Panc1 (cell line): Measurements from ENCODE around the gene SPATA31C1.

Experiments used
- POLR2AphosphoS5 ChIP-seq: IDR thresholded peaks from 2 replicates; pipeline ENCODE4 v1.6.1; 2012; ENCODE audit warnings: mild to moderate bottlenecking, low read depth, low read length, moderate library complexity
- REST ChIP-seq, 2 experiments: IDR thresholded peaks; 2 replicates each; pipeline ENCODE4 v1.6.1; 2011 to 2012; ENCODE audit warnings: low read depth in 2 of 2, control low read depth in 1 of 2, low read length in 1 of 2, mild to moderate bottlenecking in 1 of 2, moderate library complexity in 1 of 2; ENCODE audit not compliant: insufficient read depth in 1 of 2
- SIN3A ChIP-seq: IDR thresholded peaks from 2 replicates; pipeline ENCODE4 v1.6.1; 2012; ENCODE audit warnings: low read depth, mild to moderate bottlenecking, low read length, moderate library complexity, borderline replicate concordance; ENCODE audit not compliant: insufficient read depth
- TF ChIP-seq, protein P1 (sequence below): fragments of 450-650 bp; IDR thresholded peaks from 2 replicates; pipeline ENCODE4 v1.5.1; 2017; ENCODE audit warnings: mild to moderate bottlenecking

DNA sequence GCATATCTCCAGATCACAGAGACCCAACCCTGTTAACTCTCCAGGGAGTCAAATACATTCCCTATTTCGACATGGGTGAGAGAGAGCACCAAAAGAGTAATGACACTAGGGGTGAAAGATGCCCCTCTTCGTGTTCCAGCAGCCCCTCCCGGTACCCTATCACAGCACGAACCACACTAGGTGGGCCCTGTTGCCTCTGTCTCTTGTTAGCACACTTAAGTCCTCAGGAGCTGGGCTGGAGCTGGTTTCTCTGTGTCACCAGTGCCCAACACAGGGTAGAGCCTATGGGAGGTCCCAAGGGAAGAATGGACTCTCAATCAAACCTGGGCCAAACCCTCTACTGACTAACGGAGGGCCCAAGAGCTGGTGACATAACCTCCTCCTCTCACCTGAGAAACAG is 55.4 kb downstream of the SPATA31C1 start:
- TF ChIP-seq POLR2AphosphoS5 (no peak), SIN3A (no peak), REST (IDR thresholded peaks at IDR 0.05; ENCODE audit: insufficient read depth in 1 of 2, low read depth in 2 of 2, low read length in 1 of 2) (no peak)
- TF ChIP-seq, protein P1, sequence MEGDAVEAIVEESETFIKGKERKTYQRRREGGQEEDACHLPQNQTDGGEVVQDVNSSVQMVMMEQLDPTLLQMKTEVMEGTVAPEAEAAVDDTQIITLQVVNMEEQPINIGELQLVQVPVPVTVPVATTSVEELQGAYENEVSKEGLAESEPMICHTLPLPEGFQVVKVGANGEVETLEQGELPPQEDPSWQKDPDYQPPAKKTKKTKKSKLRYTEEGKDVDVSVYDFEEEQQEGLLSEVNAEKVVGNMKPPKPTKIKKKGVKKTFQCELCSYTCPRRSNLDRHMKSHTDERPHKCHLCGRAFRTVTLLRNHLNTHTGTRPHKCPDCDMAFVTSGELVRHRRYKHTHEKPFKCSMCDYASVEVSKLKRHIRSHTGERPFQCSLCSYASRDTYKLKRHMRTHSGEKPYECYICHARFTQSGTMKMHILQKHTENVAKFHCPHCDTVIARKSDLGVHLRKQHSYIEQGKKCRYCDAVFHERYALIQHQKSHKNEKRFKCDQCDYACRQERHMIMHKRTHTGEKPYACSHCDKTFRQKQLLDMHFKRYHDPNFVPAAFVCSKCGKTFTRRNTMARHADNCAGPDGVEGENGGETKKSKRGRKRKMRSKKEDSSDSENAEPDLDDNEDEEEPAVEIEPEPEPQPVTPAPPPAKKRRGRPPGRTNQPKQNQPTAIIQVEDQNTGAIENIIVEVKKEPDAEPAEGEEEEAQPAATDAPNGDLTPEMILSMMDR = no peak
